Muscle of leg (tissue), 11 donors: ENCODE results near the gene PRKCZ. TPM values are rescaled to one million over a fixed set of nuclear protein-coding genes. Genes with fewer than 3 reads are reported as not detected.

Experiments used
- DNase-seq: peaks from one replicate; pipeline ENCODE4 v3.0.0; 2013
- H3K27ac ChIP-seq: one replicate; pipeline ENCODE4 v1.5.1; 2013; ENCODE audit warnings: mild to moderate bottlenecking, low read length, control low read depth
- H3K27me3 ChIP-seq: one replicate; pipeline ENCODE4 v1.6.1; 2013; ENCODE audit warnings: low read length; ENCODE audit not compliant: control insufficient read depth, insufficient read depth
- H3K36me3 ChIP-seq: one replicate; pipeline ENCODE4 v1.6.1; 2013; ENCODE audit warnings: low read length; ENCODE audit not compliant: control insufficient read depth, insufficient read depth
- H3K4me1 ChIP-seq: one replicate; pipeline ENCODE4 v1.6.1; 2013; ENCODE audit warnings: low read length; ENCODE audit not compliant: control insufficient read depth, insufficient read depth
- H3K4me3 ChIP-seq: one replicate; pipeline ENCODE4 v1.5.1; 2013; ENCODE audit warnings: low read length, control low read depth
- H3K9me3 ChIP-seq: replicated peaks from 2 replicates; pipeline ENCODE4 v1.6.1; 2013; ENCODE audit warnings: low read depth, low read length; ENCODE audit not compliant: control insufficient read depth
- WGBS: methylation state at CpG from one replicate; pipeline ENCODE4 v1.1.5; 2013; ENCODE audit warnings: missing lambda C conversion rate; ENCODE audit not compliant: insufficient coverage; 5-methylcytosine and 5-hydroxymethylcytosine counted together
- polyA plus RNA-seq, 8 donors: library from polyadenylated mRNA; unstranded; fragments of 120-200 nt; gene quantifications; one replicate each; pipeline versions ENCODE4 v1.2.1 to v1.2.3, GENCODE V29; 2013; ENCODE audit warnings: inconsistent platforms in 1 of 8, low replicate concordance in 1 of 8; ENCODE audit not compliant: insufficient read length in 8 of 8, insufficient read depth in 1 of 8
- total RNA-seq: library from RNA; stranded (reverse); fragments of 120-200 nt; gene quantifications from one replicate; pipeline ENCODE4 v1.2.4, GENCODE V29; 2013

The PRKCZ gene
- total and polyA plus RNA-seq, 9 donors, result 4.0 to 10.5 (median 5.7) TPM

DNA sequence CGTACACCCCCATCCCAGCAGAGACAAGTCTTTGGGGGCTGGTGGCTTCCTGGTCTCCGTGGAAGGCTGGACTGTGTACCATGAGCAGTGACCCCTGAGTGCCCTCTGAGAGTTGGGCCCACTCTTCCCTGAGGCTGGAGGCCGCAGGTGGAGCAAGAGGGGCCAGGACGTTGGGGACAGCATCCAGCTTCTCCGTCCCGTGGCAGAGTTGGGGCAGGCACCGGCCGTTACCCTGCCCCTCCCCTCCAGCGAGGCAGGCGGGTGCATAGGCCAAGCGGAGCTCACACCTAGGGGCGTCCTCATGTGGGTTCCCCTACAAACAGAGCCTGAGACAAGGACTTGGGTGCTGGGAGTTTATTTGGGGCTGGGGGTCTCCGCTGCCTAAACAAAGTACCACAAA, 17.0 kb upstream of the PRKCZ start:
- H3K27me3 ChIP-seq, result peaks cover 10% of the 10 kb centered on the region
- peaks cover 13% of the 10 kb centered on the region for H3K4me1 ChIP-seq
- 67% methylated on average over 11 of the region's 13 CpGs for WGBS
- H3K9me3 ChIP-seq, result no peaks in the 10 kb centered on the region
- H3K36me3 ChIP-seq, result no peaks in the 10 kb centered on the region
- H3K4me3 ChIP-seq, result no peak overlapping the region
- no peak overlapping the region for H3K27ac ChIP-seq
- DNase-seq, result no peak

DNA sequence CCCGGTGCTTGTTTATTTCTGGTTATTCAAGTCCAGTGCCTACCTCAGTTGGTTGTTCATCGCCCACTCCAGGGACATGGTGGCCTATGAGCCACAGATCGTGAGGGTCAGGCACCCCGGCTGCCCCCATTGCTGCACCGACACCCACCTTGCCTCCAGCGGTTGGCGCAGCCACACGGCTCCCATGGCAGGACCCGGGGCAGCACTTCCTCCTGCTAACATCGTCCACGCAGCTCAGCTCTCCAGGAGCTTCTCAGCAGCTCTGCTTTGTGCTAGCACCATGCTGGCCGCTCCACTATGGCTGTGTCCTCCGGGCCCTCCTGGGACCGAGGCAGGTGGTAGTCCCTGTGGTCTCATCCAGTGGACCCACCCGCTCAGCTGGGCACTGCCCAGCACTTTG, 13.9 kb upstream of the PRKCZ start:
- H3K9me3 ChIP-seq, result no peaks in the 10 kb centered on the region
- H3K36me3 ChIP-seq, result no peaks in the 10 kb centered on the region
- peaks cover 13% of the 10 kb centered on the region for H3K4me1 ChIP-seq
- peaks cover 18% of the 10 kb centered on the region for H3K27me3 ChIP-seq
- no peak for DNase-seq
- no peak overlapping the region for H3K4me3 ChIP-seq
- no peak overlapping the region for H3K27ac ChIP-seq
- WGBS, result 83% methylated on average over 12 of the region's 15 CpGs

GRCh38 chr1:2037314-2037979, 12.8 kb upstream of the PRKCZ start:
- no peaks in the 10 kb centered on the region for H3K36me3 ChIP-seq
- peaks cover 13% of the 10 kb centered on the region for H3K4me1 ChIP-seq
- no peaks in the 10 kb centered on the region for H3K9me3 ChIP-seq
- H3K27me3 ChIP-seq, result peaks cover 18% of the 10 kb centered on the region
- H3K4me3 ChIP-seq, result no peak overlapping the region
- H3K27ac ChIP-seq, result no peak overlapping the region
- no peak for DNase-seq
- 76% methylated on average over 18 of the region's 18 CpGs for WGBS

DNA sequence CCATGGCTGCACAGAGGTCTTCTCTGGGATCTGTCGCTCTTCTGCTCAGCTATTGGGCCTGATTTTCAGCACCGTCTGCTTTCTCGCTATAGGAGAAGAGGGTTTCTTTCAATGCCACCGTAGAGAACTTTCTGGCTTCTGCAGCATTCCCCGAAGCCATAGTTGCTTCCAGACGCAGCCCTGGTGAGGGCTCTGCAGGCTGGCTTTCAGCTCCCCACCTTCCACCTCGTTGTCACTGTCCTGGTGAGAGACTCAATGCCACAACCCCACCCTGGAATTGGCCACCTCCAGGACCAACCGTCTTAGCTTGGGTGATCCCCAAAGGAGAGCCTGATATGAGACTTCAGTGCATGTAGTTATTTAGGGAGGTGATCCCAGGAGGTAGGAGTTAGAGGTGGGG, 12.0 kb upstream of the PRKCZ start:
- no peak for DNase-seq
- Histone ChIP-seq H3K4me1 (peaks cover 10% of the 10 kb centered on the region), H3K9me3 (no peaks in the 10 kb centered on the region), H3K27ac (no peak overlapping the region), H3K36me3 (no peaks in the 10 kb centered on the region), H3K4me3 (no peak overlapping the region), H3K27me3 (peaks cover 16% of the 10 kb centered on the region)
- 85% methylated on average over 7 of the region's 8 CpGs for WGBS

DNA sequence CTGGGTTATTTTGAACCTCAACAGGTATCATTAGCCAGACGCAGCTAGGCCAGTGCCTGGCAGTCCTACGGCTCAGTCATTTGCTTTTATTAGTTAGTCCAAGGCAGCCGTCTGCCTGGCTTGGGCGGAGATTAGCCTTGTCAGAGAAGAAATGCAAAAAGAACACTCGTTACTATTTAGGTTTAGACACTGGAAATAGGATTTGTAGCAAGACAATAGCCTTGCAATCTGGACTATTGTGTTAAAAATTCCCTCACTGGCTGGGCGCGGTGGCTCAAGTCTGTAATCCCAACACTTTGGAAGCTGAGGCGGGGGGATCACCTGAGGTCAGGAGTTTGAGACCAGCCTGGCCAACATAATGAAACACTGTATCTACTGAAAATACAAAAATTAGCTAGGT, 11.0 kb upstream of the PRKCZ start:
- peaks cover 11% of the 10 kb centered on the region for H3K4me1 ChIP-seq
- H3K4me3 ChIP-seq, result no peak overlapping the region
- no peak overlapping the region for H3K27ac ChIP-seq
- no peaks in the 10 kb centered on the region for H3K9me3 ChIP-seq
- H3K27me3 ChIP-seq, result peaks cover 14% of the 10 kb centered on the region
- DNase-seq, result no peak
- no peaks in the 10 kb centered on the region for H3K36me3 ChIP-seq
- WGBS, result 66% methylated on average over 4 of the region's 8 CpGs

DNA sequence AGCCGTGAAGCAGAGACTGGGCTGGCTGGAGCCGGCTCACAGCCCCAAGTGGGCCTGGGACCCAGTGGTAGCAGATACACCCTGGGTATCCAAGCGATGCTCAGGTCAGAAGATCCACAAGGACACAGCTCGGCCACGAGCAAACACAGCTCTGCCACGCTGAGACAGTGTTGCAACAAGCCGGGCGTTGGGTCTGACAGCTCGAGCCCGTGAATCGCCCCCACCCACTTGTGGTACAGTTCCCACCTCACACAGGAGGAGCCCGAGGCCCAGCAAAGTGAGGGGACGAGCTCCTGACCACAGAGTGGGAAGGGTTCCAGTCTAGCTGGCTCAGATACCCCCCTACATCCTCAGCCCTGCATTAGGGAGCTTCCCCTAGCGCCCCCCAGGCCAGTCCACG, 8.9 kb upstream of the PRKCZ start:
- WGBS, result 74% methylated on average over 14 of the region's 15 CpGs
- no peak for DNase-seq
- H3K27me3 ChIP-seq, result peaks cover 23% of the 10 kb centered on the region

DNA sequence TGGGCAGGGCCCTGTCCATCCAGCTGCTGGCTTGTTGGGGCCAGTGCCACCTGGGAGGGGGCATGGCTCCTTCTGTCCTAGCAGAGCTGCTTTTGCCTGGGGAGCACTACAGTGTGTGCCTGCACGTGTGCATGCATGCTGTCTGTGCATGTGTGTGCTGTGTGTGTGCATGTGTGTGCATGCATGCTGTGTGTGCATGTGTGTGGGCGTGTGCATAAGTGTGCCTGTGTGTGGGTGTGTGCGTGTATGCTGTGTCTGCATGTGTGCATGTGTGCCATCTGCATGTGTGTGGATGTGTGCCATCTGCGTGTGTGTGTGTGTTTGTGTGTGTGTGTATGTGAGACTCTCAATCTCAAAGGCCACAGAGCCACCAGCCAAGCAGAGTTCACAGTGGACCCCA, 8.3 kb upstream of the PRKCZ start:
- Histone ChIP-seq H3K27ac (no peak overlapping the region), H3K4me1 (peaks cover 27% of the 10 kb centered on the region), H3K4me3 (no peak overlapping the region), H3K27me3 (peaks cover 27% of the 10 kb centered on the region), H3K36me3 (no peaks in the 10 kb centered on the region), H3K9me3 (no peaks in the 10 kb centered on the region)
- DNase-seq, result no peak
- 72% methylated on average over 4 of the region's 4 CpGs for WGBS

More for the DNA sequence above, 8.9 kb upstream of the PRKCZ start:
- Histone ChIP-seq H3K4me3 (no peak overlapping the region), H3K9me3 (no peaks in the 10 kb centered on the region), H3K36me3 (no peaks in the 10 kb centered on the region), H3K27ac (no peak overlapping the region), H3K4me1 (peaks cover 24% of the 10 kb centered on the region)

DNA sequence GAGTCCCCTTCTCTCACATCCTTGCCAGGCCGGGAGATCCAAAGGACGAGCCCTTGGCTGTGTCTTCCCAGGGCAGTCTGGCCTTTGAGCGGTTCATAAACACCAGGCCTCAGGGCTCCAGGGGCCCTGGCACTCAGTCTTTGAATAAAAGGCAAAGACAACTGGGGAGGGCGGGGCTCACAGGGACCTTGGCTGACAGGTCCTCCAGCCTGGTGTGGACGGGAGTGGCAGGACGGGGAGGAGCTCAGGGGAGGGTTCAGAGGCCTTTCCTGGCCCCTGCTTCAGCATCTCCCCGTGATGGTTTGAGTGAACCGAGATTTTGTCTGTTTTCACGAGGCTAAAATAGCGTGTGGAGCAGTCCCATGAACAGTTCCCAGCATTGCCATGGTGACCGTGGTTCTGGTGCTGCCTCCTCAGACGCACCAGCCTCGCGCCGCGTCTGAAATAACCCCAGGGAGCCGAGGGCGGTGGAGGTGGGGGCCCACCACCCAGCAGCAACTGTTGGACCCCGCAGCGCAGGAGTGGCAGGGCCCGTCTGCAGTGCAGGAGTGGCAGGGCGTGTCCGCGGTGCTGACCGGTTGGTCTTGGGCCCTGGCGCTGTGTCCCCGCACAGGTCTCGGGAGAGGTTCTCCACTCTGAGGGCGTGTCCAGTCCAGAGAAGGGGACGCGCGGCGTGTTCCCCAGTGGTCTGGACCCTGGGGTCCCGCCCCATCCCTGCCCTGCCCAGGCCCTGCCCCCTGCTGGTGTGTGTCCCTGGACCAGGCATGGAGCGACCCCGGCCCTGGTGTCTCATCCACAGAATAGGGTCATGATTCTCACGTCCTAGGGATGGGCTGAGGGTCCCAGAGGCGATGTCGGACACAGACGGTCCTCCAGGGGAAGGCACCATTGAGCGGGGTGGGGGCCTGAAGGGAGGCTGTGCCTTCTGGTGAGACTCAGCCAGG, 7.1 kb upstream of the PRKCZ start:
- peaks cover 27% of the 10 kb centered on the region for H3K4me1 ChIP-seq
- H3K27me3 ChIP-seq, result peaks cover 38% of the 10 kb centered on the region
- H3K9me3 ChIP-seq, result no peaks in the 10 kb centered on the region
- DNase-seq, result no peak
- 72% methylated on average over 38 of the region's 41 CpGs for WGBS
- H3K4me3 ChIP-seq, result no peak overlapping the region
- H3K27ac ChIP-seq, result no peak overlapping the region
- H3K36me3 ChIP-seq, result no peaks in the 10 kb centered on the region

- H3K36me3 ChIP-seq, result no peaks in the 10 kb centered on the region
- no peak overlapping the region for H3K27ac ChIP-seq
- H3K9me3 ChIP-seq, result no peaks in the 10 kb centered on the region
- DNase-seq, result no peak
- H3K27me3 ChIP-seq, result peaks cover 42% of the 10 kb centered on the region
- H3K4me3 ChIP-seq, result no peak overlapping the region
- WGBS, result 95% methylated on average over 3 of the region's 4 CpGs
- H3K4me1 ChIP-seq, result peaks cover 27% of the 10 kb centered on the region
These were observed 6.3 kb upstream of the PRKCZ start for GRCh38 chr1:2043886-2044285.

DNA sequence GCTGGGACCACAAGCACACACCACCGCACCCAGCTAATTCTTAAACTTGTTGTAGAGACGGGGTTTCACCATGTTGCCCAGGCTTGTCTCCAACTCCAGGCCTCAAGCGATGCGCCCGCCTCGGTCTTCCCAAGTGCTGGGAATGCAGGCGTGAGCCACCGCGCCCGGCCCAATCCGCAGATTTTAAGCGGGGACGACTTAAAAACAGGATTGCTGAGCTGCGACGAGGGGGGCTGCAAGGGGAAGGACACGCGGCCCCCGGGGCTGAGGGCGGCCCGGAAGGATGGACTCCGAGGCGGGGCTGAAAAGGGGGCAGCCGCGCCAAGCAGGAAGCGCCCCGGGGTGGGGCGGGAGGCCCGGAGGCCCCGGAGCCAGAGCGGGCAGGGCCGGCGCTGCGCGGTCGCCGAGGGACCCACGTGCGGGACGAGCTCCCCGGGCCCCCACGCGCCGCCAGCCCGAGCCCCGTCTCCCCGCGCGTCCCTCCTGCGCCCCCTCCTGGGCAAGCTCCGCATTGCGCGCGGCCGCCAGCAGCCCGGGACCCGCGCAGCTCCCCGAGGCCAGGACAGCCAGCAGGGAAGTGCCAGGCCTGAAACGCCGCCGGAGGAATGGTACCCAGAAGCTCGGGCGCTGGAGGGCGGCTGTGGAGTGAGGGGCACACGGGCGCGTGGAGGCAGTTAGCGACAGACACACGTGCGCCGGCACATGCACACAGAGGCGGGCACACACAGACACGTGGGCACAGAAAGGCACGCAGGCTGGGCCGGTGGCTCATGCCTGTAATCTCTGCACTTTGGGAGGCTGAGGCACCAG, 5.5 kb upstream of the PRKCZ start:
- 7% methylated on average over 74 of the region's 75 CpGs for WGBS
- Histone ChIP-seq H3K27ac (no peak overlapping the region), H3K4me3 (peak overlapping the region; percentile 15), H3K4me1 (peaks cover 30% of the 10 kb centered on the region), H3K36me3 (no peaks in the 10 kb centered on the region), H3K27me3 (peaks cover 46% of the 10 kb centered on the region), H3K9me3 (no peaks in the 10 kb centered on the region)
- DNase-seq, result peak; percentile 75
